AG04450 (cell line): ENCODE data around the gene NAP1L4. TPM values are rescaled to one million over a fixed set of nuclear protein-coding genes. Genes with fewer than 3 reads are reported as not detected.

ENCODE experiments used
- CTCF ChIA-PET: fragments of 300-600, 350-600 bp; formaldehyde crosslinking; extraction: SDS; loops from one replicate; lab custom pipeline; 2022; ENCODE audit warnings: antibody characterized with exemption, inconsistent platforms; lab: Charles Lee
- POLR2A ChIA-PET: fragments of 350-600 bp; formaldehyde crosslinking; extraction: SDS; loops from one replicate; lab custom pipeline; 2021; ENCODE audit warnings: antibody characterized with exemption, inconsistent platforms; lab: Yijun Ruan, JAX
- DNase-seq: peaks from one replicate; pipeline ENCODE4 v3.0.0-alpha.2; 2011; ENCODE audit warnings: low read depth, low spot score
- H3K27ac ChIP-seq: one replicate; pipeline ENCODE4 v1.5.1; 2012; ENCODE audit warnings: low read depth, low read length, control low read depth
- H3K27me3 ChIP-seq: one replicate; pipeline ENCODE4 v1.6.0; 2012; ENCODE audit warnings: low read length; ENCODE audit not compliant: control insufficient read depth, insufficient read depth
- H3K4me3 ChIP-seq: 2 replicates; pipeline ENCODE4 v1.5.1; 2011; ENCODE audit warnings: mild to moderate bottlenecking, low read depth, low read length, control low read depth
- H3K9me3 ChIP-seq: 2 replicates; pipeline ENCODE4 v1.5.1; 2012; ENCODE audit warnings: low read length; ENCODE audit not compliant: control insufficient read depth, insufficient read depth
- CTCF ChIP-seq: IDR thresholded peaks from 2 replicates; pipeline ENCODE4 v1.5.1; 2011; ENCODE audit warnings: low read depth, low read length, control low read depth, inconsistent platforms
- polyA plus RNA-seq: library from polyadenylated mRNA; depleted of rRNA; stranded (reverse); fragments of >200 nt; gene quantifications from 2 replicates; pipeline ENCODE4 v1.2.3, GENCODE V29; 2011

Gene NAP1L4
- polyA plus RNA-seq, 1 experiment, result 107 TPM

GRCh38 chr11:3022982-3023381, 30.9 kb upstream of the NAP1L4 start:
- ChIA-PET POLR2A (interaction anchor here (0.6 kb wide), 1 partner anchor 16 kb away, joined by 3 read pairs; no protein-coding TSS in a partner anchor), CTCF (interaction anchor here (0.8 to 3.0 kb wide), 3 partner anchors 10 to 386 kb away, joined by 3 to 8 read pairs (median 4); no protein-coding TSS in a partner anchor)
- H3K27me3 ChIP-seq, result no peaks in the 10 kb centered on the region
- no peaks in the 10 kb centered on the region; the same call in 1 of the 2 replicates for H3K9me3 ChIP-seq
- H3K27ac ChIP-seq, result peak overlapping the region; percentile 80
- DNase-seq, result peak; percentile 13
- no peak for TF ChIP-seq CTCF
- no peak overlapping the region for H3K4me3 ChIP-seq

- H3K9me3 ChIP-seq, result no peaks in the 10 kb centered on the region; the same call in 1 of the 2 replicates
- TF ChIP-seq CTCF, result no peak
- POLR2A ChIA-PET, result interaction anchor here (0.6 kb wide), 2 partner anchors 16 to 90 kb away, joined by 3 read pairs; no protein-coding TSS in a partner anchor
- CTCF ChIA-PET, result interaction anchor here (3.0 kb wide), 1 partner anchor 15 kb away, joined by 8 read pairs; no protein-coding TSS in a partner anchor
- H3K4me3 ChIP-seq, result no peak overlapping the region
- peak overlapping the region; percentile 80 for H3K27ac ChIP-seq
- DNase-seq, result peak; percentile 20
- no peaks in the 10 kb centered on the region for H3K27me3 ChIP-seq
Measured at GRCh38 chr11:3022300-3022967, 30.3 kb upstream of the NAP1L4 start.

- no peaks in the 10 kb centered on the region for H3K27me3 ChIP-seq
- POLR2A ChIA-PET, result no interaction called here
- H3K4me3 ChIP-seq, result no peak overlapping the region
- no peak overlapping the region for H3K27ac ChIP-seq
- peak; percentile 49 for TF ChIP-seq CTCF
- CTCF ChIA-PET, result interaction anchor here (0.6 to 1.5 kb wide), 3 partner anchors 12 to 390 kb away, joined by 3 to 6 read pairs (median 4); no protein-coding TSS in a partner anchor
- peaks cover 4% of the 10 kb centered on the region for H3K9me3 ChIP-seq
- DNase-seq, result no peak
Measured at GRCh38 chr11:3021125-3021524, 29.0 kb upstream of the NAP1L4 start.

GRCh38 chr11:3020011-3020410, 27.9 kb upstream of the NAP1L4 start:
- ChIA-PET CTCF (no interaction called here), POLR2A (no interaction called here)
- no peaks in the 10 kb centered on the region for H3K27me3 ChIP-seq
- no peak for TF ChIP-seq CTCF
- no peak for DNase-seq
- H3K9me3 ChIP-seq, result peaks cover 4% of the 10 kb centered on the region
- H3K4me3 ChIP-seq, result no peak overlapping the region
- H3K27ac ChIP-seq, result no peak overlapping the region

- CTCF ChIA-PET, result no interaction called here
- no peak for TF ChIP-seq CTCF
- H3K27ac ChIP-seq, result no peak overlapping the region
Measured at GRCh38 chr11:3018596-3018995, 26.5 kb upstream of the NAP1L4 start.

More at GRCh38 chr11:3018596-3018995, 26.5 kb upstream of the NAP1L4 start:
- POLR2A ChIA-PET, result no interaction called here
- Histone ChIP-seq H3K9me3 (peaks cover 4% of the 10 kb centered on the region), H3K27me3 (no peaks in the 10 kb centered on the region), H3K4me3 (no peak overlapping the region)
- no peak for DNase-seq
